HG03045 (cell line): ENCODE measurements around the gene NAV2.

Experiments used
- ATAC-seq: cut with Tn5 transposase; IDR thresholded peaks from one replicate; pipeline ENCODE4 v1.9.1; 2021; ENCODE audit warnings: mild to moderate bottlenecking, moderate library complexity; ENCODE audit not compliant: unreplicated experiment

NAV2 gene

DNA sequence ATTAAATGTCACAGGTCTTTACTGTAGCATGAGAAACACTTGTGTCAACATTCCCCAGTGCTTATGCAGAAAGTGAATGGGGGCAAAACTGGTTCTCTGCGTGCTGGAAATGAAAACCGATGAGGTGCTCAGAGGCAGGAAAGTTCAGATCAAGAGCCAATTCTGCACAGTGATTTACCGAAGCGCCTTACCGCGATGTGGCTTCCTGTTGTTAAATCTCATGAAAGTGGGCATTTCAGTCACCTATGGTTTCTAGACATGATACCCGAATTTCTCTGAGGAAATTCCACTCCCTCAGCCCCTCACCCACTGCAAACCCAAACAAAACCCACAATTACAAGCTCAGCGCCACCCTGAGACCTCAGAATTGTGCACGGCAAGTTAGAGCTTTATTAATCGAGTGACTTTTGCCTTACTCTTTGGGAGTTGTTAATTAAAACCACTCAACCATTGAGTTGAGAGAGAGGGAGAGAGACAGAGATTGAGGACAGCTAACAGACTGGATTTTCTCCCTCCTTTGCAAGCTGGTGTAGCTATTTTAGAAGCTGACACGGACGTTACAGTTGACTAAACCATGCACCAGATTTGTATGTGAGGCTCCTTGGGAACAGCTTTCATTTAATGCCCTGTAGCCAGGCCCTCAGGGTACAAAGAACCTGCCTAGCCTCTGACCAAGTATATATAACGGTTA lies 251.2 kb downstream of the NAV2 start:
- no peak for ATAC-seq

DNA sequence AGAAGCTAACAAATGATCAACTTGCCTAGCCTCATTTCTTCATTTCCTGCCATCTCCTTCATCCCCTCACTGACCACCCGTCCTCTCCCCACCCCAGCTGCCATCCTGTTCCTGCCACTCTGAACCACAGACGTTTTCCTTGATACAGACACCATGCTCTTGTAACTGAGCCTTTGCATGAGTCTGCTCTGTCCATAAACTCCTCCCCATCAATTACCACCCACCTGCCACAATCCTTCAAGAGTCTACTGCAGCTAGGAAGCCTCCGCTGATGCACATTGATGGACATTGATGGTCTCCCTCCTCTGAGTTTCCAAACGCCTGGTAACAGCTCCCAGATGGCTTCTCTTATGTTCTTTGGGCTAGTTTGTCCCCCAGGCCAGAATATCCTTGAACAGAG lies 253.8 kb downstream of the NAV2 start:
- ATAC-seq: no peak

- no peak for ATAC-seq
Measured at GRCh38 chr11:19966927-19967326, 254.3 kb downstream of the NAV2 start.

DNA sequence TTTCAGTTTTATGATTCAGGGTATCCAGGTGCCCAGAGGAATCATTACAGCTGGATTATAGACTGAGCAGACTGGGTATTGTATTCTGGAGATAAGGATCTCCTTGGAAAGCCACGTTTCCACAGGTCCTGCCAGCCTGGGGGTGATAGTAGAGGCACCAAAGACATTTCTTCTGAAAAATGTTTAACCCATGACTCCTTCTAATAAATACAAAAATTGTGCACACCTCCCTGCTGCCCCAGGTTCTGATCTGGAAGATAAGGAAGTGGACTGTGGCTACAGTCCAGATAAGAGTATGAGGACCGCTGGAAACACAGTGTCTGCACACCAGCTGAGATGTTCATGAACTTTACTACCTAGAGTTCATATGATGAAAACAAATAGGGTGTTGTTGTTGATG lies 255.2 kb downstream of the NAV2 start:
- ATAC-seq: no peak

DNA sequence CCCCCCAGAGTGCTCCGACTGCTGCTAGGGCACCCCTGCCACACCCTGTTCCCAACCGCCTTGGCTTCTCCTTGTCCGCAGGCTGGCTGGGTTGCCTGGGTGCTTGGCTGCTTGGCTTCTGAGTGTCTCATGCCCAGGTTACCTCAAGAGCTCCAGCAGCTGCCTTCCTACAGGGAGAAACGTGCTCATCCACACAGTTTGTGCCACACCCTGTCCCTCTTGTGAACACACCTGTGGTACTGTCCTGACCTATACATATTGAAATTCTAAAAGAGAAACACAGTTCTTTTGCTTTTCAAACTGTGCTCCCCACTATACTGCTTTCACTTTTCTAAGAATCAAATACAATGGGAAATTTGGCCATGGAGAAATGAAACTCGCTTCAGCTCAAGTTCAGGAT lies 256.2 kb downstream of the NAV2 start:
- no peak for ATAC-seq

GRCh38 chr11:19970944-19971343 lies 258.3 kb downstream of the NAV2 start:
- ATAC-seq: no peak

DNA sequence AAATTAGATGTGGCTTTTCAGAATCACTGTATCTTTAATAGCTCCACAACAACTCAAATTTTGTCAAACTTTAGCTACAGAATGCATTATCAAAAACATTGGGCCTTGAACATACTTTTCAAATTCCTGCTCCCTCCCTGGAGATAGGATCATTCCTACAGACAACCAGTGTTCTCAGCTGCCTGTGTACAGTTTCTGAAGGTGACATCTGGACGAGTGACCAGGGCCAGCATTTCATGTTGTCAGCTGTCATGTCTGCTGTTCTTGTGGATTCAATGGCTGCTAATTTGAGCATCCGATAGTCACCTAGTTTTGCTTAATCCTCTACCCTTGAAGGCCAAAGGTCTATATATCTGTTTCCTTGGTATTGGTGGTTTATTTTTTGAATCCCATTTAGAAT lies 259.5 kb downstream of the NAV2 start:
- no peak for ATAC-seq

DNA sequence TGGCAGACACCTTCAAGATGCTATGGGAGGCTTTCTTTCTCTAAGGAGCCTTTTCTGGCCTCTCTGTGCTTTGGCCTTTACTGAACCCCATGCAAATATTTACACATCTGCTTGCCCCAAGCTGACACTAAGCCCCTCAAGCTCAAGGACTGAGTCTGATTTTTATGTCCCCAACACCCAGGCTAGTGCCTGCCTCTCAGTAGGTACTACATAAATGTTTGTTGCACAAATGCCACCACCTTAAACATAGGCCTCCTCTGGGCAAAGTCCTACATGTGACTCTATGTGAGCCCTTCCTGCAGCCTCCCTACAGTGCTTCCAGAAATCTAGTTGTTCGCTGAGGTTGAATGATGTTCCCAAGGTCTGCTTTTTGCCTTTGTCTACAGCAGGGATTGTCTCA lies 260.0 kb downstream of the NAV2 start:
- no peak for ATAC-seq

GRCh38 chr11:19973136-19973635 lies 260.5 kb downstream of the NAV2 start:
- no peak for ATAC-seq

DNA sequence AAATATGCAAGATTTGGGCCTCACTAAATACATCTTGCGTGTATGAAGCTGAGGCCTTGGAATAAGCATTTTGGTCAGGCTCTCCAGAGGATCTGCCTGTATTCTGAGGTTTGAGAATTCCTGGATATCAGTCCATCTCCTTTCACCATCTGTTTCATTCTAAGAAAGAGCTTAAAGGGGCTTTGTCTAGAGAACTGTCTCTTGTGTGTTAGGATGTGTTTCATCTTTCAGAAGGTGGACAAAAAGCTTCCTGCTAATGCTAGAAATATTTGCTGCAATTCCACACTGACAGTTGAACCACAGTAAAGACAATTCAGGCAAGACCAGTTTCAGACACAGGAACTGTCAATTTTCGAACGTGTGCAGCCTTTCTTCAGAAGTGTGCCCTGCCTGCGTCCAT lies 262.2 kb downstream of the NAV2 start:
- ATAC-seq: no peak

DNA sequence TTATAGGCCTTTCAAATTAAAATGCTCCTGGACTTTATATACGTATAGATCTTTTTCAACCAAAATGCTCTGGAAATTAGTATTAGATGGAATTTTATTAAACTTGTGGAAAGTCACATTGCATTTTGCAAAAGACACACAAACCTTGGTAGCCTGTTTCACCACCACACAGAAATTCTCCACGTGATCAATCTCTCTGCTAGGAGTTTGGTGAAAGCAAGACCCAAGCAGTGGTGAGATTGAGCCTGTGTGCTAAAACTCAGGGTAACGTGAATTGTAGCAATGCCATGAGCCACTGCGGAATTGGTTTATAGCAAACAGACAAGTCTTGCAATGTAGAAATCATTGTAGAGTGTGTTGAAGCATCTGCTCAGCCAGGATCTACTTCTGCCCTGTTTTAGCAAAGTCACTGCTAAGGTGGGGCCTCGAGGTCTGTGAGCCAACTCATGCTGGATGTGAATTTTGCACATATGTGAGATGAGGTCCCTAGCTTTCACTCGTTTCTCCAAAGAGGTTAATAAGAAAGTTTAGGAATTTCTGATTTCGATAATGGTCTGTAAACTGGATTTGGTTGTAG lies 262.9 kb downstream of the NAV2 start:
- ATAC-seq: no peak

- no peak for ATAC-seq
Measured at GRCh38 chr11:19976281-19976941, 263.8 kb downstream of the NAV2 start.

- no peak for ATAC-seq
Measured at GRCh38 chr11:19977941-19978340, 265.3 kb downstream of the NAV2 start.

DNA sequence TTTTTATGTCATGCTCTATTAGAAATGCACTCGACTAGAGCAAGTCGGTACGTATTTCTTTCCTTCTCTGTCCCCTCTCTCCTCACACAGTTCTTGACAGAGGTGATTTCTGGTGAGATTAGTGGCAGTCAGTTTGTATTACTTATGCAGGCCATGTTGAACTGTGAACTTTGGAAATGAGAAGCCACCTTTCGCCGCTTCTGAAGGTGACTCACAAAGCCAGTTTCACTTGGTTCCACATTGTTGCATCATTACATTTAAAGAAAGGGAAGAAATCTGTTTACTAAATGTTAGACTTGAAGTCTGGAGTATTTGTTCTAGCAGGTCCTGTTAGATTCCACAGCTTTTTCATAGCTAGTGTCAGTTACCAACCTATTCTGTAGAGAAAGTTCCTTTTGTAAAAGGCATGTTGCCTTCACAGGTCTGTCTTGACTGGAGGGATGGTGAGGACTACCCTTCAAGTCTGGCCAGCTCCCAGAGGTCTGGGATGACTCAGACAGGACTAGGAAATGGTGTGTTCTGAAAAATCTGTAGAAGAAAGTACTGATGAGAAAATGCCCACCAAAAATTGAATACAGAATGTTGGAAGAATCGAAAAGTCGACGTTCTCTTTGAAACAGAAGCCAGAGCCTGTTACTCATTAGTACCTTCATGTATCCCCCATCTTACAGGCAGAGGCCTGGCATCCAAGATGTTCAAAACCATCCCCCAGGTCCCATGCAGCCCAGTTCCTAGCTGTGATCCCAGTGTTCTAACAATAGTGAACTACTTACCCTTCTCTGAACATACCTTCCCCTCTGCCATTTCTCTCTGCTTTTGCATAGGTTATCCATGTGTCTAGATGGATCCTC lies 266.3 kb downstream of the NAV2 start:
- ATAC-seq: no peak

GRCh38 chr11:19979519-19979845 lies 266.8 kb downstream of the NAV2 start:
- ATAC-seq: peak; percentile 67

- no peak for ATAC-seq
Measured at GRCh38 chr11:19980388-19980787, 267.8 kb downstream of the NAV2 start.

- ATAC-seq: no peak
Measured at GRCh38 chr11:19980957-19981669, 268.5 kb downstream of the NAV2 start.

DNA sequence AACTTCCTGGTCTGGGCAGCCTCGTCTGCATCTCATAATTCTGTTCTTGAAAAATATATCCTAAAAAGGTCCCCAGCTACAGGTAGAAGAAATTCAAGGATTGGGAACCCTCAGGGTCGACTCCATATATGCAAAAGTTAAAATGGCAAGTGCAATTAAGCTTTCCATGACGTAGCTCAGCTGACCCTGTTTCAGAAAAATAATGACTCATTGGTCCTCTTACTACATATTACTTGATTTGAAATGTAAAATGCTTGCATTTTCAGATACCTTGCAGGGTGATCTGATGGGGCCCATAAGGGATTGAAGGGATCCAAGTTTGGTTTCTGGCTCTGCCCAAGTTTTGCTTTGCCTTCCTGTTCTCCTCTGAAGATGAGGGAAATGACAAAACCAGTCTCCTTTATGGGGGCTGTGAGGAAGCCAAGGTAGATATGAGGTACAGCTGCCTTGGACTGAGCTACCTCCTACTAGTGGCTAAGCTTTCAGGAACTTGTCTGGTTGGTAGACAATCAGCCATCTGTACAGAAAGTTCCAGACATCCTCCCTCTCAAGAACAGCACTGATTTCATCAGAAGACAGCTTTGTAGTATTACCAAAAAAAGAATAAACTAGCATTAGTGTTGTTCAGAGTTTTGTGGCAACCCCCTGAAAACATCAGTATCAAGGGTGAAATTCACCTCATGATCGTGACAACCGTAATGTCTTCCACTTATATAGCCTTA lies 270.3 kb downstream of the NAV2 start:
- no peak for ATAC-seq

DNA sequence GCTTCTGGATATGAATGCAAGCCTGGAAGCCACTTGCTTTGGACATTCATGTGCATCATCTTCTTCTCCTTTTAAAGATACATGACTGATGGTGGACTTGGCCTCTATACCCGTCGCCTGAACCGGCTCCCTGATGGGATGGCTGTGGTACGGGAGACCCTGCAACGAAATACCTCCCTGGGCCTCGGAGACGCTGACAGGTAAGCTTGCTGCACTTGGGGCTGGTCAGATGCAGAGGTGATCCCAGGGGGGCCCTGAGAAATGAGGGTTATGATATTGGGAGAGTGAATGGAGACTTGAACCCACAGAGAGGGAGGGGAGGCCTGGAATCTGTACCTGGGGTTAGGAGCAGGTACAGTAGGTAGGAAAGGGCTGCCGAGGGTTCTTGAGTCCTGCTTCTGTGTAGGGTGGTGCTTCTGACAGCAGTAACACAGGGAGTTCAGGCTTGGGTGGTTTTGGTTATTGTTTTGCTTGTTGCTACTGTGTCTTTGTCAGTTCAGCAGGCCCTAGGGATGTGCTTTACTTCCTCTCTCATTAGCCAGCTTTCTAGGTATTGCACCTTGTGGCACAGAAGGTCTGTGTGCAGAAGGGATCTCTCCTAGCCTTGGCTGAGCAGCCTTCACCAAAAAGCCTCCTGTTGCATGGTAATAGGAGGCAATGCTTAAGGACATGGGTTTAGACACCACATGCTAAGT lies 271.6 kb downstream of the NAV2 start:
- ATAC-seq: no peak

GRCh38 chr11:19985111-19985510 lies 272.5 kb downstream of the NAV2 start:
- no peak for ATAC-seq
